GM23338 (cell line): ENCODE data around the gene NBAS. TPM values are rescaled to one million over a fixed set of nuclear protein-coding genes. Genes with fewer than 3 reads are reported as not detected.

Experiments used
- ATAC-seq: fragments of 200-7000 bp; cut with Tn5 transposase; 3 replicates; pipeline ENCODE4 v1.9.1; 2020
- DNase-seq: peaks from one replicate; pipeline ENCODE4 v3.0.0-alpha.2; 2015; ENCODE audit warnings: low spot score
- H2AFZ ChIP-seq: fragments of 200-600 bp; sonication (generic); 2 replicates; pipeline ENCODE4 v1.8.0; 2016; ENCODE audit warnings: antibody characterized with exemption, mild to moderate bottlenecking, moderate library complexity
- H3F3A ChIP-seq: fragments of 200-600 bp; sonication (generic); replicated peaks from 2 replicates; pipeline ENCODE4 v1.8.0; 2017; ENCODE audit warnings: antibody characterized with exemption, mixed run types, low read depth
- H3K27ac ChIP-seq: fragments of 200-600 bp; sonication (generic); 2 replicates; pipeline ENCODE4 v1.6.1; 2016; ENCODE audit warnings: low read depth
- H3K27me3 ChIP-seq: fragments of 200-600 bp; sonication (generic); 2 replicates; pipeline ENCODE4 v1.8.0; 2016; ENCODE audit warnings: mild to moderate bottlenecking, mixed run types, moderate library complexity; ENCODE audit not compliant: insufficient read depth
- H3K36me3 ChIP-seq: fragments of 200-600 bp; sonication (generic); 2 replicates; pipeline ENCODE4 v1.8.0; 2016; ENCODE audit warnings: mild to moderate bottlenecking; ENCODE audit not compliant: insufficient read depth
- H3K4me1 ChIP-seq: fragments of 200-600 bp; sonication (generic); 2 replicates; pipeline ENCODE4 v1.8.0; 2016; ENCODE audit warnings: mild to moderate bottlenecking, moderate library complexity; ENCODE audit not compliant: insufficient read depth
- H3K4me2 ChIP-seq: fragments of 200-600 bp; sonication (generic); 2 replicates; pipeline ENCODE4 v1.7.1; 2017; ENCODE audit warnings: mixed run types
- H3K4me3 ChIP-seq: fragments of 200-600 bp; sonication (generic); 2 replicates; pipeline ENCODE4 v1.6.1; 2016; ENCODE audit warnings: mixed run types
- H3K79me2 ChIP-seq: fragments of 200-600 bp; sonication (generic); replicated peaks from 2 replicates; pipeline ENCODE4 v1.8.0; 2017; ENCODE audit warnings: mild to moderate bottlenecking; ENCODE audit not compliant: insufficient read depth
- H3K9me2 ChIP-seq: fragments of 200-600 bp; sonication (generic); 2 replicates; pipeline ENCODE4 v1.8.0; 2017; ENCODE audit not compliant: insufficient read depth
- H4K20me1 ChIP-seq: fragments of 200-600 bp; sonication (generic); replicated peaks from 2 replicates; pipeline ENCODE4 v1.8.0; 2017; ENCODE audit warnings: mild to moderate bottlenecking; ENCODE audit not compliant: insufficient read depth
- H3K27ac Mint-ChIP-seq: 2 replicates; pipeline ENCODE4 v1.8.0; 2020; ENCODE audit warnings: inconsistent platforms, mild to moderate bottlenecking, moderate library complexity, mixed read lengths
- H3K27me3 Mint-ChIP-seq: 3 replicates; pipeline ENCODE4 v1.8.0; 2022; ENCODE audit warnings: low read depth, mild to moderate bottlenecking, moderate library complexity, mixed read lengths, inconsistent platforms; ENCODE audit not compliant: insufficient read depth, poor library complexity
- H3K36me3 Mint-ChIP-seq: 3 replicates; pipeline ENCODE4 v1.8.0; 2021; ENCODE audit warnings: low read depth, mild to moderate bottlenecking, inconsistent platforms, moderate library complexity, mixed read lengths
- H3K4me1 Mint-ChIP-seq: 3 replicates; pipeline ENCODE4 v1.8.0; 2020; ENCODE audit warnings: mild to moderate bottlenecking, inconsistent platforms, mixed read lengths
- H3K4me3 Mint-ChIP-seq: 3 replicates; pipeline ENCODE4 v1.8.0; 2021; ENCODE audit warnings: moderate library complexity, mild to moderate bottlenecking, inconsistent platforms, mixed read lengths
- H3K9me3 Mint-ChIP-seq: 3 replicates; pipeline ENCODE4 v1.8.0; 2020; ENCODE audit warnings: moderate library complexity, mild to moderate bottlenecking, inconsistent platforms, mixed read lengths
- CREB1 ChIP-seq: fragments of 250-450 bp; sonication (Bioruptor Pico); IDR thresholded peaks from 2 replicates; pipeline ENCODE4 v1.5.0; 2020; ENCODE audit warnings: low read depth, mild to moderate bottlenecking, moderate library complexity
- CTCF ChIP-seq, 2 experiments: fragments of 200-600 bp in 1 of 2; sonication (generic) in 1 of 2; conservative IDR thresholded peaks; 2 replicates each; pipeline versions ENCODE4 v1.5.1 to v1.6.1; 2016 to 2017; ENCODE audit warnings: antibody characterized with exemption in 2 of 2, low read depth in 2 of 2, mild to moderate bottlenecking in 2 of 2, moderate library complexity in 1 of 2
- ETS1 ChIP-seq: IDR thresholded peaks from 2 replicates; pipeline ENCODE4 v1.6.1; 2016; ENCODE audit warnings: antibody characterized with exemption
- EZH2 ChIP-seq: fragments of 200-600 bp; sonication (generic); IDR thresholded peaks from one replicate; pipeline ENCODE4 v1.8.0; 2017; ENCODE audit warnings: antibody characterized with exemption, mild to moderate bottlenecking, low read depth; ENCODE audit not compliant: unreplicated experiment
- EZH2phosphoT487 ChIP-seq: fragments of 200-600 bp; sonication (generic); IDR thresholded peaks from one replicate; pipeline ENCODE4 v1.8.1; 2018; ENCODE audit warnings: antibody characterized with exemption; ENCODE audit not compliant: unreplicated experiment
- JUNB ChIP-seq: IDR thresholded peaks from one replicate; pipeline ENCODE4 v1.6.1; 2016; ENCODE audit warnings: antibody characterized with exemption; ENCODE audit not compliant: unreplicated experiment
- NANOG ChIP-seq: IDR thresholded peaks from 2 replicates; pipeline ENCODE4 v1.6.1; 2016; ENCODE audit warnings: antibody characterized with exemption, borderline replicate concordance
- POLR2AphosphoS5 ChIP-seq: IDR thresholded peaks from 2 replicates; pipeline ENCODE4 v1.6.1; 2016; ENCODE audit warnings: antibody characterized with exemption, low read depth
- REST ChIP-seq: IDR thresholded peaks from one replicate; pipeline ENCODE4 v1.6.1; 2018; ENCODE audit warnings: antibody characterized with exemption; ENCODE audit not compliant: unreplicated experiment
- STAT1 ChIP-seq: IDR thresholded peaks from one replicate; pipeline ENCODE4 v1.6.1; 2016; ENCODE audit warnings: antibody characterized with exemption; ENCODE audit not compliant: unreplicated experiment
- ZNF114 ChIP-seq: fragments of 250-450 bp; sonication (Bioruptor Pico); IDR thresholded peaks from 2 replicates; pipeline ENCODE4 v1.5.0; 2020; ENCODE audit warnings: mild to moderate bottlenecking, moderate library complexity
- ZNF331 ChIP-seq: fragments of 250-450 bp; sonication (Bioruptor Pico); IDR thresholded peaks from 2 replicates; pipeline ENCODE4 v1.5.0; 2020; ENCODE audit warnings: low read depth, mild to moderate bottlenecking, moderate library complexity
- ZNF462 ChIP-seq: fragments of 250-450 bp; sonication (Bioruptor Pico); IDR thresholded peaks from 2 replicates; pipeline ENCODE4 v1.5.0; 2020; ENCODE audit warnings: mild to moderate bottlenecking, moderate library complexity
- polyA plus RNA-seq: library from polyadenylated mRNA; unstranded; fragments of >200 nt; fragmentation: Nextera tagmentation; extraction: Ambion mirVana; gene quantifications from 2 replicates; pipeline ENCODE4 v1.2.1, GENCODE V29; 2016
- total RNA-seq: library from RNA; depleted of rRNA; stranded (reverse); fragments of >200 nt; shearing (Covaris generic); gene quantifications from 2 replicates; pipeline ENCODE4 v1.2.3, GENCODE V29; 2014

The NBAS gene
- total and polyA plus RNA-seq, 2 experiments from 2014 or later, result 24.8 to 38.9 TPM

GRCh38 chr2:15559379-15560139 lies 1.6 kb downstream of the NBAS start:
- peak overlapping the region; percentile 99 for H3K4me3 Mint-ChIP-seq
- H3K4me1 Mint-ChIP-seq, result peaks cover 19% of the 10 kb centered on the region
- Histone ChIP-seq H3K4me1 (peaks cover 4% of the 10 kb centered on the region; the same call in 1 of the 2 replicates), H3K4me3 (peak overlapping the region; percentile 87), H2AFZ (no peak overlapping the region), H3K27me3 (no peaks in the 10 kb centered on the region), H4K20me1 (no peaks in the 10 kb centered on the region), H3K27ac (no peak overlapping the region), H3F3A (no peaks in the 10 kb centered on the region), H3K9me2 (no peaks in the 10 kb centered on the region), H3K79me2 (peaks cover 24% of the 10 kb centered on the region), H3K4me2 (peak overlapping the region; percentile 80), H3K36me3 (no peaks in the 10 kb centered on the region; the same call in 1 of the 2 replicates)
- TF ChIP-seq EZH2, result no peak
- TF ChIP-seq ZNF462 (CRISPR knock-in tag), result no peak
- no peak for TF ChIP-seq JUNB
- no peak for TF ChIP-seq ZNF331
- no peak for TF ChIP-seq CREB1
- no peak for TF ChIP-seq ETS1
- TF ChIP-seq STAT1, result no peak
- TF ChIP-seq POLR2AphosphoS5, result no peak
- no peak for TF ChIP-seq NANOG
- no peak for TF ChIP-seq CTCF (conservative IDR thresholded peaks at IDR 0.05; ENCODE audit: low read depth in 2 of 2)
- TF ChIP-seq EZH2phosphoT487, result no peak
- no peak for TF ChIP-seq REST
- no peak for TF ChIP-seq ZNF114
- H3K36me3 Mint-ChIP-seq, result no peaks in the 10 kb centered on the region
- H3K27me3 Mint-ChIP-seq, result no peaks in the 10 kb centered on the region
- DNase-seq, result no peak
- no peak for ATAC-seq
- H3K9me3 Mint-ChIP-seq, result no peaks in the 10 kb centered on the region
- H3K27ac Mint-ChIP-seq, result no peak overlapping the region
